ENCODE measurements around the gene GPRC5B.

GPRC5B gene

GRCh38 chr16:19876501-19877059 is 8.1 kb downstream of the GPRC5B start:
- TF ChIP-seq, protein P1, sequence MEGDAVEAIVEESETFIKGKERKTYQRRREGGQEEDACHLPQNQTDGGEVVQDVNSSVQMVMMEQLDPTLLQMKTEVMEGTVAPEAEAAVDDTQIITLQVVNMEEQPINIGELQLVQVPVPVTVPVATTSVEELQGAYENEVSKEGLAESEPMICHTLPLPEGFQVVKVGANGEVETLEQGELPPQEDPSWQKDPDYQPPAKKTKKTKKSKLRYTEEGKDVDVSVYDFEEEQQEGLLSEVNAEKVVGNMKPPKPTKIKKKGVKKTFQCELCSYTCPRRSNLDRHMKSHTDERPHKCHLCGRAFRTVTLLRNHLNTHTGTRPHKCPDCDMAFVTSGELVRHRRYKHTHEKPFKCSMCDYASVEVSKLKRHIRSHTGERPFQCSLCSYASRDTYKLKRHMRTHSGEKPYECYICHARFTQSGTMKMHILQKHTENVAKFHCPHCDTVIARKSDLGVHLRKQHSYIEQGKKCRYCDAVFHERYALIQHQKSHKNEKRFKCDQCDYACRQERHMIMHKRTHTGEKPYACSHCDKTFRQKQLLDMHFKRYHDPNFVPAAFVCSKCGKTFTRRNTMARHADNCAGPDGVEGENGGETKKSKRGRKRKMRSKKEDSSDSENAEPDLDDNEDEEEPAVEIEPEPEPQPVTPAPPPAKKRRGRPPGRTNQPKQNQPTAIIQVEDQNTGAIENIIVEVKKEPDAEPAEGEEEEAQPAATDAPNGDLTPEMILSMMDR (IDR thresholded peaks at IDR 0.05), result no peak

DNA sequence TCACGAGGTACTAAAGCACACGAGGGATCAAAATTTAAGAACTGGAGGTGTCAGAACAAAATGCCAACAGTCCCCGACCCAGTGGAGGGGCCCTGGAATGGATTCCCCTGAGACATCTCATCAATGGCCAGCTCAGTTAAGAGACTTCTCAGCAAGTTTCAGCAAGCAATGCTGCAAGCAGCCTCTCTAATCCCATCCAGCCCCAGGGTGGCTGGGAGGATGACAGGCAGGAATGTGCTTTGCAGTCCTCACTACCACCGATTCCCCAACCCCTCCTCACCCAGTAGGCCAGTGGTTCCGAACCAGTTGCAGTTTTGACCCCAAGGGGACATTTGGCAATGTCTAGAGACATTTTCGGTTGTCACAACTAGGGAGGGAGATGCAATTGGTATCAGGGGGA is 8.7 kb downstream of the GPRC5B start:
- TF ChIP-seq, protein P1 (IDR thresholded peaks at IDR 0.05), result no peak

DNA sequence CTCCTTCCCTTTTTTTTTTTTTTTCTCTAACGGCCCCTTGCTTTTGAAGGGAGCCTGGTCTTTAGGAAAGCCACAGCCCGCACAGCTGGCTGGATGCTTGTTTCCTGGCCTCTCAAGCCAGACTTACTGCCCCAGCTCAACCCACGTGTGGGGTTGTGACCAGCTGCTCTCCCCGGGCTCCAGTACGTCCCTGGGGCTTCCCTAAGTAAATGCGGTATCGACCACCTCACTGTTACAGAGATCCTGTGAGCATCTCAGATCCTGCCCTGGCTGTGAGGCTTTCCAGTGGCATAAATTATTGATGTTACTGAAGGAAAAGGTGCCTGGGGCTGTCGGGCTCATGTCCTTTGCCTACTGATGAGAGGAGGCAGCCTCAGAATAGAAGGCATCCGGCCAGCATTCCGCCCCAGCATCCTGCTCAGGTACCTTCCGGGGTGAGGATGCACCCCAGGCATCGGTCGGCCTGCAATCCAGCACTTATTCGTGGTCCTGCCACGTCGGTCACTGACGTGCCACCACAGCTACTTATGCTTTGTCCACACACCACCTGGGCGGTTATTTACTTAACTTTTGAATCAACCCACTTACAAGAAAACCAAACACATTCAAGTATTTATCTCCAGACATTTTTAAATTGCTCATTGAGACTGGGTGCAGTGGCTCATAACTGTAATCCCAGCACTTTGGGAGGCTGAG is 9.6 kb downstream of the GPRC5B start:
- TF ChIP-seq, protein P1 (IDR thresholded peaks at IDR 0.05), result no peak

GRCh38 chr16:19874026-19874425 is 10.6 kb downstream of the GPRC5B start:
- TF ChIP-seq, protein P1 (IDR thresholded peaks at IDR 0.05), result no peak

DNA sequence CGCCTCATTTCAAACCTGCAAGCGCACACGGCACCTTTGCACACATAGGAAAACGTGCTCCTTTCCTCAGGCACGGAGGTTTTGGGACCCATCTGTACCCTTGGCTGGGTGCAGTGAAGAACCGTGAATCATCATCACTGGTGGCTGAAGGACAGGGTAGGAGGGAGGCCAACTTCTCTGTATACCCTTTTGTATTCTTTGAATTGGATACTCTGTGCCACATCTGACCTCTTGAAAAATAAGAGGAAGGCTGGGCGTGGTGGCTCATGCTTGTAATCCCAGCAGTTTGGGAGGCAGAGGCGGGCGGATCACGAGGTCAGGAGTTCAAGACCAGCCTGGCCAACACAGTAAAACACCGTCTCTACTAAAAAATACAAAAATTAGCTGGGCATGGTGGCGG is 11.7 kb downstream of the GPRC5B start:
- TF ChIP-seq, protein P1 (IDR thresholded peaks at IDR 0.05), result no peak

DNA sequence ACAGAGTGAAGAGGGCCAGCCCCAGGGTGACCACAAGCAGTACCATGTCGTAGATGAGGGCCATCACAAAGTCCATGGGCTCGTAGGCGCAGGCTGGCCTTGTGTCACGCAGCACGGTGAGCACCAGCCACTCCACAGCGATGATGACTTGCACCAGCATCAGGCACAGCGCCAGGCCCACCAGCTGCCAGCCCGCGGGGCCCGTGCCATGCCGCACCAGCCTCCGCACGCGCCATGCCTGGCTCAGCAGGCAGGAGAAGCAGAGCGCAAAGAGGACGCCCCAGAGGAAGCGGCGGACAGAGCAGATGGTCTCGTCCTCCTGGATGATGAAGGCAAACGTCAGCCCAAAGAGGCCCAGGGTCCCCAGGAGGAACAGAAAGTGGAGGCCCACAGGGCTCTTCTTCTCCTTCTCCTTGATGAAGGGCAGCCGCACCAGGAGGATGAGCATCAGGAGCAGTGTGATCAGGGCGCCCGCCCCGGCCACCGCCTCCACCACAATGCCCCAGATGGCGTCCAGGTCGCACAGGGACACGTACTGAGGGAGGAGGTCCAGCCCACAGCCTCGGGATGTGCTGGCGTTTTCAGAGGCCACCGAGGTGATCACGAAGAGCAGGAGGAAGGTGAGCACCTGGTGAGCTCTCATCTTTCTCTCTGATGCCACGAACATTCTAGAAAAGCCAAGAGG is 12.3 kb downstream of the GPRC5B start:
- TF ChIP-seq, protein P1 (IDR thresholded peaks at IDR 0.05), result no peak

GRCh38 chr16:19871721-19872120 is 12.9 kb downstream of the GPRC5B start:
- TF ChIP-seq, protein P1 (IDR thresholded peaks at IDR 0.05), result no peak

All from LNCAP (cell line).